ENCODE data around the gene AOPEP.

The AOPEP gene

DNA sequence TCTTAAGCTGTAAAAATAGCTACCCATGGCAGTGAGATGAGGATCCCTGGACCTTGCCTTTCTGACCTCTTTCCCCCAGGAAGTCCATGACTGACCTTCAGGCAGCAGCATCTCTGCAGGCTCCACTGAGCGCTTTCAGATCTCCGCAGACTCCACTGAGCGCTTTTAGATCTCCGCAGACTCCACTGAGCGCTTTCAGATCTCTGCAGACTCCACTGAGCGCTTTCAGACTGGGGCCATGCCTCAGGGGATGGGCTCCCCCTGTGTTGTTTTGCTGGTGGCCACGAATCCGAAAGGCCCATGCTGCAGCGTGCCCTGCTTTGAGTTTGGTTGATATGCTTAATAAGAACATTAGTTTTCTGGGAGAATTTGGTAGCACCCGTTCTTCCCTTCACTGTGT, 336.8 kb downstream of the AOPEP start:
- no peak for DNase-seq (ENCODE audit: extremely low read depth, insufficient read length)
- H3K36me3 ChIP-seq (ENCODE audit: control insufficient read depth, insufficient read depth, low read length), result no peaks in the 10 kb centered on the region; the same call in 1 of the 2 replicates
- H3K4me3 ChIP-seq (replicated peaks; ENCODE audit: low read depth, low read length), result no peak overlapping the region
- no peaks in the 10 kb centered on the region for H3K27me3 ChIP-seq (replicated peaks; ENCODE audit: control insufficient read depth, insufficient read depth, low read length)
- TF ChIP-seq, protein P1, sequence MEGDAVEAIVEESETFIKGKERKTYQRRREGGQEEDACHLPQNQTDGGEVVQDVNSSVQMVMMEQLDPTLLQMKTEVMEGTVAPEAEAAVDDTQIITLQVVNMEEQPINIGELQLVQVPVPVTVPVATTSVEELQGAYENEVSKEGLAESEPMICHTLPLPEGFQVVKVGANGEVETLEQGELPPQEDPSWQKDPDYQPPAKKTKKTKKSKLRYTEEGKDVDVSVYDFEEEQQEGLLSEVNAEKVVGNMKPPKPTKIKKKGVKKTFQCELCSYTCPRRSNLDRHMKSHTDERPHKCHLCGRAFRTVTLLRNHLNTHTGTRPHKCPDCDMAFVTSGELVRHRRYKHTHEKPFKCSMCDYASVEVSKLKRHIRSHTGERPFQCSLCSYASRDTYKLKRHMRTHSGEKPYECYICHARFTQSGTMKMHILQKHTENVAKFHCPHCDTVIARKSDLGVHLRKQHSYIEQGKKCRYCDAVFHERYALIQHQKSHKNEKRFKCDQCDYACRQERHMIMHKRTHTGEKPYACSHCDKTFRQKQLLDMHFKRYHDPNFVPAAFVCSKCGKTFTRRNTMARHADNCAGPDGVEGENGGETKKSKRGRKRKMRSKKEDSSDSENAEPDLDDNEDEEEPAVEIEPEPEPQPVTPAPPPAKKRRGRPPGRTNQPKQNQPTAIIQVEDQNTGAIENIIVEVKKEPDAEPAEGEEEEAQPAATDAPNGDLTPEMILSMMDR (IDR thresholded peaks at IDR 0.05; ENCODE audit: insufficient read depth, low read length, poor library complexity, severe bottlenecking), result no peak

DNA sequence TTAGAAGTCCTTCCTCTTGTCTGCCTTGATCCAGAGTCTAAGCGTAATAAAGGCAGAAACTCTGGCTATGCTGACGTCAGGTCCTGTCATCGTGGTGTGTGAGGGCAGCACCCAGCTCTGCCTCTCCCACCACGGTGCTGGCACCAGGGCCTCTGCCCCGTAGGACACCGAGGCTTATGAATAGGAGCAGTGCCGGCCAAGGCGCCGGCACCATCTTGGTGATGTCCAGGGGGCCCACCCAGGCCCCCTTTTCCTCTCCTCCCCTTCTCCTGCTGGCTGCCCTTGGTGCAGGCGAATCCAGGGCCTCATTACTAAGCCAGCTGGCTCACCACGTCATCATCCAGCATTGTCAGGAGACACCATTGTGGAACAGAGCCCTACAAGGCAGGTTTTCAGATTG, 338.7 kb downstream of the AOPEP start:
- no peak overlapping the region for H3K4me3 ChIP-seq (replicated peaks; ENCODE audit: low read depth, low read length)
- TF ChIP-seq, protein P1 (IDR thresholded peaks at IDR 0.05; ENCODE audit: insufficient read depth, low read length, poor library complexity, severe bottlenecking), result no peak
- H3K36me3 ChIP-seq (ENCODE audit: control insufficient read depth, insufficient read depth, low read length), result no peaks in the 10 kb centered on the region; the same call in 1 of the 2 replicates
- DNase-seq (ENCODE audit: extremely low read depth, insufficient read length), result no peak
- no peaks in the 10 kb centered on the region for H3K27me3 ChIP-seq (replicated peaks; ENCODE audit: control insufficient read depth, insufficient read depth, low read length)

DNA sequence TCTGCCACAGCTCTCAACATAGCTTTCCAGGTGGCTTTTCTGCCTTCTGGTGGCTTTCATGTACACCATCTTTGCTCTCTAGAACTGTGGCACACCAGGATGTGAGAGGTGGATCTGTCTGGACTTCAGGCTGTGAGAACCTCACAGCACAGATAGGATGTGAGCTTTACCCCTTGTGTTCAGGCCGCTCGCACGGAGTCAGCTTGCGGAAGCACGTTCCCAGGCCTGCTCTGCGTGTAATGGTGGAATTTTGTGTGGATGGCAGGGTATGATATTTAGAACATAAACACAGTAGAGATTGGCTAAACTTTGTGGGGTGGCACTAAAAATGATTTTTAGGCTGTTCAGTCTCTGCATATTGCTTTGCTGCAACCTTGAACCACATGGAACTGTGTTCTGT, 340.6 kb downstream of the AOPEP start:
- Histone ChIP-seq H3K27me3 (replicated peaks; ENCODE audit: control insufficient read depth, insufficient read depth, low read length) (no peaks in the 10 kb centered on the region), H3K36me3 (ENCODE audit: control insufficient read depth, insufficient read depth, low read length) (no peaks in the 10 kb centered on the region; the same call in 1 of the 2 replicates), H3K4me3 (replicated peaks; ENCODE audit: low read depth, low read length) (no peak overlapping the region)
- TF ChIP-seq, protein P1 (IDR thresholded peaks at IDR 0.05; ENCODE audit: insufficient read depth, low read length, poor library complexity, severe bottlenecking), result no peak
- DNase-seq (ENCODE audit: extremely low read depth, insufficient read length), result no peak

DNA sequence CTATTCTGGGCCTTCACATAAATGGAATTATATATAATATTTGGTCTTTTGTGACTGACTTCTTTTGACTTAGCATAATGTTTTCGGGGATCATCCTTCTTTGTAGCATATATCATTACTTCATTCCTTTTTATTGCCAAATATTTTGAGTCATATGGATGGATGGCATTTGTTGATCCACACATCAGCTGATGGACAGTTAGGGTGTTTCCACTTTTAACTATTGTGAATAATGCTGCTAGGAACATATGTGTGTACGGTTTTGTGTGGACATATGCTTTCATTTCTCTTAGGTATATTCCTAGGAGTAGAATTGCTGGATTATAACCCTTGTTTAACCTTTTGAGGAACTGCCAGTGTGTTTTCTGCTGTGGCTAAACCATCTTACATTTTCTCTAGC, 341.4 kb downstream of the AOPEP start:
- H3K36me3 ChIP-seq (ENCODE audit: control insufficient read depth, insufficient read depth, low read length), result no peaks in the 10 kb centered on the region; the same call in 1 of the 2 replicates
- no peak overlapping the region for H3K4me3 ChIP-seq (replicated peaks; ENCODE audit: low read depth, low read length)
- TF ChIP-seq, protein P1 (IDR thresholded peaks at IDR 0.05; ENCODE audit: insufficient read depth, low read length, poor library complexity, severe bottlenecking), result no peak
- no peak for DNase-seq (ENCODE audit: extremely low read depth, insufficient read length)
- H3K27me3 ChIP-seq (replicated peaks; ENCODE audit: control insufficient read depth, insufficient read depth, low read length), result no peaks in the 10 kb centered on the region

DNA sequence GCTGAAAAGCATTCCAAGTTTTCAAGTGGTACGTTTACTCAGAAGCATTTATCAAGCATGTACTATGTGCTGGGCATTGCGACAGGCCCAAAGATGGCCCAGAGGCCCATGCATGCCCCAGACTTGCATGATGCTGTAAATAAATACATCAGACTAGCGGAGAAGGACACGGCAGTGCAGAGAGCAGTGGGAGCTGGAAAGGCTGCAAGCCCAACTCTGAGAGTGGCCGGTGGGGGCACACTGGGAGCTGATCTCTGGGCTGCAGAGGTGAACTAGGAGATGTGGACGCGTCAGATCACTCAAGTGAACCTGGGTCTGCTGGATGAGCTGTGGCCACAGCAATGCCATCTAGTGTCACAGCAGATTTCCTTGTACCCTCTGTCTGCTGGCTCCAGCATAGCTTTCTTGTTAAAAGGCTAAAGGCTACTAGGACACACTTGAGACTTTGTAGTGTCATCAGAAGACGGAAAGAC, 344.1 kb downstream of the AOPEP start:
- TF ChIP-seq, protein P1 (IDR thresholded peaks at IDR 0.05; ENCODE audit: insufficient read depth, low read length, poor library complexity, severe bottlenecking), result no peak
- H3K27me3 ChIP-seq (replicated peaks; ENCODE audit: control insufficient read depth, insufficient read depth, low read length), result no peaks in the 10 kb centered on the region
- no peaks in the 10 kb centered on the region; the same call in 1 of the 2 replicates for H3K36me3 ChIP-seq (ENCODE audit: control insufficient read depth, insufficient read depth, low read length)
- no peak for DNase-seq (ENCODE audit: extremely low read depth, insufficient read length)
- no peak overlapping the region for H3K4me3 ChIP-seq (replicated peaks; ENCODE audit: low read depth, low read length)

DNA sequence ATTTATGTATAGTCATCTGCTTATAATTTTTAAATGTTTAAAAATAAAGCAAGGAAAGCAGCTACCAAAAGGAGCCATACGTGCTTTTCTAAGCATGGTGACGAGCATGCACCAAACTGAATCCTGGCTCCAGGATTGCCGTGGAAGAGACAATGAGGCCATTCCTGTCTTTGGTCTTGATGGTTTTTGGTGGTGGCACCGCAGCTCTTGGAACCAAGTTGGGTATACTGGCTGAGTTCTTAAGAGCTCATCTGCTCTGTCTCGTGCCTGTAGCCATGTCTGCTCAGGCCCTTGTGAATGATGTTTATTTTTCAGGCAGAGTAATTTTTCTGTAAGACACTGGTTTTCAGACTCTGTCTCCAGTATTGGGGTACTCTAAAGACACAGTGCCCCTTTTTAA, 345.0 kb downstream of the AOPEP start:
- H3K27me3 ChIP-seq (replicated peaks; ENCODE audit: control insufficient read depth, insufficient read depth, low read length), result no peaks in the 10 kb centered on the region
- no peak for DNase-seq (ENCODE audit: extremely low read depth, insufficient read length)
- no peaks in the 10 kb centered on the region; the same call in 1 of the 2 replicates for H3K36me3 ChIP-seq (ENCODE audit: control insufficient read depth, insufficient read depth, low read length)
- TF ChIP-seq, protein P1 (IDR thresholded peaks at IDR 0.05; ENCODE audit: insufficient read depth, low read length, poor library complexity, severe bottlenecking), result no peak
- no peak overlapping the region for H3K4me3 ChIP-seq (replicated peaks; ENCODE audit: low read depth, low read length)

Measured in GM06990 (cell line).